CD14-positive monocyte (primary cell): ENCODE measurements around the gene PCBP3. TPM values are rescaled to one million over a fixed set of nuclear protein-coding genes. Genes with fewer than 3 reads are reported as not detected.

Source experiments
- DNase-seq, 3 donors: peaks; one replicate each; pipeline ENCODE4 v3.0.0-alpha.2; 2011 to 2022
- H2AFZ ChIP-seq: 2 replicates; pipeline ENCODE4 v1.6.0; 2012; ENCODE audit warnings: mild to moderate bottlenecking, low read depth, low read length, inconsistent platforms; ENCODE audit not compliant: insufficient read depth, poor library complexity, severe bottlenecking
- H3K27ac ChIP-seq, 2 donors: 1 replicate in 1 of 2; 2 replicates in 1 of 2; pipeline ENCODE4 v1.5.1; 2012 to 2013; ENCODE audit warnings: low read length in 2 of 2, control low read depth in 1 of 2, inconsistent platforms in 1 of 2, low read depth in 1 of 2, mild to moderate bottlenecking in 1 of 2
- H3K27me3 ChIP-seq, 2 donors: one replicate each; pipeline versions ENCODE4 v1.6.0 to v1.6.1; 2011 to 2013; ENCODE audit warnings: low read length in 2 of 2; ENCODE audit not compliant: control insufficient read depth in 2 of 2, insufficient read depth in 2 of 2
- H3K36me3 ChIP-seq, 2 donors: replicated peaks in 1 of 2; 1 replicate in 1 of 2; 2 replicates in 1 of 2; pipeline versions ENCODE4 v1.5.1 to v1.6.1; 2012 to 2013; ENCODE audit warnings: low read length in 2 of 2, control low read depth in 1 of 2, inconsistent platforms in 1 of 2, mild to moderate bottlenecking in 1 of 2; ENCODE audit not compliant: insufficient read depth in 2 of 2, control insufficient read depth in 1 of 2
- H3K4me1 ChIP-seq, 2 donors: 1 replicate in 1 of 2; 2 replicates in 1 of 2; pipeline versions ENCODE4 v1.5.1 to v1.6.1; 2012 to 2013; ENCODE audit warnings: low read length in 2 of 2, control low read depth in 1 of 2, inconsistent platforms in 1 of 2, mild to moderate bottlenecking in 1 of 2, moderate library complexity in 1 of 2; ENCODE audit not compliant: insufficient read depth in 2 of 2, control insufficient read depth in 1 of 2
- H3K4me2 ChIP-seq: replicated peaks from 2 replicates; pipeline ENCODE3; 2012; ENCODE audit warnings: low read length, moderate library complexity, mild to moderate bottlenecking; ENCODE audit not compliant: poor library complexity, severe bottlenecking; ENCODE audit errors: extremely low read depth
- H3K4me3 ChIP-seq, 3 experiments: fragments of 200-600 bp in 1 of 3; sonication (generic) in 1 of 3; replicated peaks in 1 of 3; 1 replicate in 2 of 3; 2 replicates in 1 of 3; pipeline ENCODE4 v1.5.1; 2011 to 2013; ENCODE audit warnings: low read length in 3 of 3, mild to moderate bottlenecking in 3 of 3, control low read depth in 2 of 3, low read depth in 2 of 3, inconsistent platforms in 1 of 3, moderate library complexity in 1 of 3
- H3K79me2 ChIP-seq: 2 replicates; pipeline ENCODE4 v1.6.0; 2012; ENCODE audit warnings: mild to moderate bottlenecking, control low read depth, inconsistent platforms, low read length, moderate library complexity; ENCODE audit not compliant: insufficient read depth
- H3K9ac ChIP-seq: 2 replicates; pipeline ENCODE4 v1.6.0; 2017; ENCODE audit warnings: low read length, mild to moderate bottlenecking; ENCODE audit not compliant: insufficient read depth, poor library complexity, severe bottlenecking
- H3K9me3 ChIP-seq, 2 donors: replicated peaks in 1 of 2; 1 replicate in 1 of 2; 2 replicates in 1 of 2; pipeline versions ENCODE4 v1.5.1 to v1.6.1; 2012 to 2013; ENCODE audit warnings: low read length in 2 of 2, control low read depth in 1 of 2; ENCODE audit not compliant: control insufficient read depth in 1 of 2, insufficient read depth in 1 of 2
- H4K20me1 ChIP-seq: 2 replicates; pipeline ENCODE4 v1.6.0; 2012; ENCODE audit warnings: mild to moderate bottlenecking, low read length, control low read depth, moderate library complexity; ENCODE audit not compliant: insufficient read depth
- H3K27ac Mint-ChIP-seq, 7 donors: one replicate each; pipeline ENCODE4 v1.8.0; 2020; ENCODE audit warnings: mild to moderate bottlenecking in 7 of 7, mixed read lengths in 7 of 7, moderate library complexity in 6 of 7, inconsistent platforms in 2 of 7
- H3K27me3 Mint-ChIP-seq, 3 donors: one replicate each; pipeline ENCODE4 v1.8.0; 2021 to 2022; ENCODE audit warnings: low read depth in 3 of 3, mild to moderate bottlenecking in 3 of 3, mixed read lengths in 3 of 3, moderate library complexity in 3 of 3, inconsistent platforms in 1 of 3
- H3K36me3 Mint-ChIP-seq, 2 donors: one replicate each; pipeline ENCODE4 v1.8.0; 2020; ENCODE audit warnings: mixed read lengths in 2 of 2, inconsistent platforms in 1 of 2, mild to moderate bottlenecking in 1 of 2
- H3K4me1 Mint-ChIP-seq: one replicate; pipeline ENCODE4 v1.8.0; 2020; ENCODE audit warnings: mild to moderate bottlenecking, mixed read lengths
- H3K4me3 Mint-ChIP-seq, 2 donors: one replicate each; pipeline ENCODE4 v1.8.0; 2020; ENCODE audit warnings: mild to moderate bottlenecking in 2 of 2, mixed read lengths in 2 of 2, moderate library complexity in 1 of 2
- H3K9me3 Mint-ChIP-seq, 7 donors: one replicate each; pipeline ENCODE4 v1.8.0; 2020 to 2022; ENCODE audit warnings: mixed read lengths in 7 of 7, mild to moderate bottlenecking in 6 of 7, moderate library complexity in 6 of 7, inconsistent platforms in 2 of 7
- CTCF ChIP-seq: fragments of 200-600 bp; IDR thresholded peaks from one replicate; pipeline ENCODE4 v1.8.0; 2022; ENCODE audit warnings: antibody characterized with exemption, mild to moderate bottlenecking
- whole genome bisulfite sequencing: methylation state at CpG from one replicate; pipeline ENCODE4 v1.1.5; 2013; ENCODE audit warnings: missing lambda C conversion rate; ENCODE audit not compliant: insufficient coverage; 5-methylcytosine and 5-hydroxymethylcytosine counted together
- intact Hi-C, 2 donors: fragments of 100-400 bp; cut with micrococcal nuclease; formaldehyde crosslinking; loops; one replicate each; pipeline versions ENCODE4 v1.15.0 to v1.15.1; 2023
- polyA plus RNA-seq, 3 donors: library from polyadenylated mRNA; depleted of rRNA in 1 of 3; unstranded in 2 of 3; stranded (reverse) in 1 of 3; fragments of 300-500 nt in 2 of 3; fragments of >200 nt in 1 of 3; fragmentation: Illumina TruSeq in 2 of 3; gene quantifications; 1 replicate in 2 of 3; 2 replicates in 1 of 3; pipeline ENCODE4 v1.2.3, GENCODE V29; 2012 to 2021

The PCBP3 gene
- polyA plus RNA-seq, 3 donors: 0.34 to 0.49 TPM; not detected in 1

- Mint-ChIP-seq H3K9me3 (peaks cover 0 to 11% (median 2%) of the 10 kb centered on the region in 7 donors), H3K36me3 (no peaks in the 10 kb centered on the region), H3K4me1 (peaks cover 15% of the 10 kb centered on the region), H3K27ac (no peak overlapping the region), H3K4me3 (peak overlapping the region in 1 of 2 donors; percentile 39), H3K27me3 (peaks cover 51 to 77% (median 53%) of the 10 kb centered on the region in 3 donors)
- Histone ChIP-seq H3K4me2 (peak overlapping the region; percentile 78), H3K79me2 (no peaks in the 10 kb centered on the region), H3K9me3 (peaks cover 4 to 15% of the 10 kb centered on the region in 2 donors), H3K27me3 (peaks cover 34 to 68% of the 10 kb centered on the region in 2 donors), H3K36me3 (no peaks in the 10 kb centered on the region), H3K4me1 (peaks cover 22 to 30% of the 10 kb centered on the region in 2 donors), H4K20me1 (no peaks in the 10 kb centered on the region), H3K4me3 (no peak overlapping the region), H3K27ac (no peak overlapping the region), H3K9ac (peak overlapping the region; percentile 43), H2AFZ (no peak overlapping the region)
- intact Hi-C loops: no loop called here
- TF ChIP-seq CTCF: no peak
- 26% methylated on average over 16 of the region's 19 CpGs for WGBS
- DNase-seq: no peak
Observed at GRCh38 chr21:45972353-45972715, 328.8 kb downstream of the PCBP3 start.

GRCh38 chr21:45972716-45973474 lies 329.4 kb downstream of the PCBP3 start:
- Mint-ChIP-seq H3K36me3 (no peaks in the 10 kb centered on the region), H3K4me1 (peaks cover 15% of the 10 kb centered on the region)
- H3K27ac ChIP-seq: no peak overlapping the region

More at GRCh38 chr21:45972716-45973474, 329.4 kb downstream of the PCBP3 start:
- H3K4me1 ChIP-seq: peaks cover 22 to 30% of the 10 kb centered on the region in 2 donors
- H3K9me3 Mint-ChIP-seq: peaks cover 0 to 11% (median 2%) of the 10 kb centered on the region in 7 donors
- no peaks in the 10 kb centered on the region for H4K20me1 ChIP-seq
- H3K36me3 ChIP-seq: no peaks in the 10 kb centered on the region
- H3K79me2 ChIP-seq: no peaks in the 10 kb centered on the region
- H3K27ac Mint-ChIP-seq: no peak overlapping the region
- 3% methylated on average over 55 of the region's 58 CpGs for WGBS
- H3K9ac ChIP-seq: peak overlapping the region; percentile 43
- no peak overlapping the region for H3K4me3 Mint-ChIP-seq
- DNase-seq: no peak
- peaks cover 4 to 15% of the 10 kb centered on the region in 2 donors for H3K9me3 ChIP-seq
- peaks cover 34 to 71% of the 10 kb centered on the region in 2 donors for H3K27me3 ChIP-seq
- TF ChIP-seq CTCF: no peak
- peak overlapping the region in 1 of 3 experiments; percentile 65 for H3K4me3 ChIP-seq
- no peak overlapping the region for H2AFZ ChIP-seq
- peaks cover 53 to 82% (median 54%) of the 10 kb centered on the region in 3 donors for H3K27me3 Mint-ChIP-seq
- peak overlapping the region; percentile 78 for H3K4me2 ChIP-seq
- intact Hi-C loops: no loop called here
